Neural progenitor cell (in vitro differentiated cells): ENCODE results near the gene RNASE13. TPM values are rescaled to one million over a fixed set of nuclear protein-coding genes. Genes with fewer than 3 reads are reported as not detected.
A peak's percentile ranks its signal among the peaks of the same experiment; 100 is the strongest.

Experiments used
- DNase-seq: peaks from one replicate; pipeline ENCODE4 v3.0.0-alpha.2; 2016; ENCODE audit warnings: low spot score
- H2AFZ ChIP-seq: fragments of 200-600 bp; sonication (generic); replicated peaks from 2 replicates; pipeline ENCODE4 v1.6.1; 2016; ENCODE audit warnings: antibody characterized with exemption
- H3F3A ChIP-seq: fragments of 200-600 bp; sonication (generic); 2 replicates; pipeline ENCODE4 v1.6.1; 2016; ENCODE audit warnings: antibody characterized with exemption, low read depth
- H3K27ac ChIP-seq: fragments of 200-600 bp; sonication (generic); 2 replicates; pipeline ENCODE4 v1.5.1; 2016; ENCODE audit warnings: mild to moderate bottlenecking
- H3K27me3 ChIP-seq: fragments of 200-600 bp; sonication (generic); 2 replicates; pipeline ENCODE4 v1.6.1; 2016; ENCODE audit warnings: mild to moderate bottlenecking, moderate library complexity
- H3K36me3 ChIP-seq: fragments of 200-600 bp; sonication (generic); 2 replicates; pipeline ENCODE4 v1.5.1; 2016
- H3K4me1 ChIP-seq: fragments of 200-600 bp; sonication (generic); 2 replicates; pipeline ENCODE4 v1.6.1; 2016; ENCODE audit warnings: mixed run types
- H3K4me2 ChIP-seq: fragments of 200-600 bp; sonication (generic); 2 replicates; pipeline ENCODE4 v1.6.1; 2016
- H3K4me3 ChIP-seq: fragments of 200-600 bp; sonication (generic); 2 replicates; pipeline ENCODE4 v1.5.1; 2016
- H3K79me2 ChIP-seq: fragments of 200-600 bp; sonication (generic); 2 replicates; pipeline ENCODE4 v1.6.1; 2016; ENCODE audit warnings: low read depth
- H3K9ac ChIP-seq: fragments of 200-600 bp; sonication (generic); 2 replicates; pipeline ENCODE4 v1.6.1; 2016
- H3K9me3 ChIP-seq: fragments of 200-600 bp; sonication (generic); 2 replicates; pipeline ENCODE4 v1.5.1; 2016; ENCODE audit warnings: low read depth
- H4K20me1 ChIP-seq: fragments of 200-600 bp; sonication (generic); 2 replicates; pipeline ENCODE4 v1.6.1; 2016; ENCODE audit warnings: low read depth
- H3K27ac Mint-ChIP-seq: 3 replicates; pipeline ENCODE4 v1.8.0; 2021; ENCODE audit warnings: mixed read lengths
- H3K27me3 Mint-ChIP-seq: 2 replicates; pipeline ENCODE4 v1.8.0; 2022; ENCODE audit warnings: low read depth, mild to moderate bottlenecking, inconsistent platforms, moderate library complexity, mixed read lengths; ENCODE audit not compliant: insufficient read depth
- H3K36me3 Mint-ChIP-seq: 3 replicates; pipeline ENCODE4 v1.8.0; 2021; ENCODE audit warnings: mixed read lengths
- H3K4me1 Mint-ChIP-seq: 3 replicates; pipeline ENCODE4 v1.8.0; 2021; ENCODE audit warnings: mixed read lengths
- H3K4me3 Mint-ChIP-seq: 3 replicates; pipeline ENCODE4 v1.8.0; 2021; ENCODE audit warnings: mild to moderate bottlenecking, moderate library complexity, mixed read lengths
- H3K9me3 Mint-ChIP-seq: 3 replicates; pipeline ENCODE4 v1.8.0; 2020; ENCODE audit warnings: mixed read lengths
- EZH2 ChIP-seq: fragments of 200-600 bp; sonication (generic); IDR thresholded peaks from 2 replicates; pipeline ENCODE4 v1.6.1; 2017; ENCODE audit warnings: antibody characterized with exemption, mild to moderate bottlenecking, moderate library complexity
- EZH2phosphoT487 ChIP-seq: fragments of 200-600 bp; sonication (generic); IDR thresholded peaks from 2 replicates; pipeline ENCODE4 v1.6.1; 2017; ENCODE audit warnings: antibody characterized with exemption
- total RNA-seq: library from RNA; depleted of rRNA; stranded (reverse); fragments of >200 nt; gene quantifications from 2 replicates; pipeline ENCODE4 v1.2.3, GENCODE V29; 2015; ENCODE audit warnings: low replicate concordance
- TF ChIP-seq, protein P1 (sequence below): fragments of 200-600 bp; sonication (generic); IDR thresholded peaks from 2 replicates; pipeline ENCODE4 v1.5.1; 2017; ENCODE audit warnings: antibody characterized with exemption, mild to moderate bottlenecking

The RNASE13 gene
- total RNA-seq, 1 donor from 2014 or later = not detected

DNA sequence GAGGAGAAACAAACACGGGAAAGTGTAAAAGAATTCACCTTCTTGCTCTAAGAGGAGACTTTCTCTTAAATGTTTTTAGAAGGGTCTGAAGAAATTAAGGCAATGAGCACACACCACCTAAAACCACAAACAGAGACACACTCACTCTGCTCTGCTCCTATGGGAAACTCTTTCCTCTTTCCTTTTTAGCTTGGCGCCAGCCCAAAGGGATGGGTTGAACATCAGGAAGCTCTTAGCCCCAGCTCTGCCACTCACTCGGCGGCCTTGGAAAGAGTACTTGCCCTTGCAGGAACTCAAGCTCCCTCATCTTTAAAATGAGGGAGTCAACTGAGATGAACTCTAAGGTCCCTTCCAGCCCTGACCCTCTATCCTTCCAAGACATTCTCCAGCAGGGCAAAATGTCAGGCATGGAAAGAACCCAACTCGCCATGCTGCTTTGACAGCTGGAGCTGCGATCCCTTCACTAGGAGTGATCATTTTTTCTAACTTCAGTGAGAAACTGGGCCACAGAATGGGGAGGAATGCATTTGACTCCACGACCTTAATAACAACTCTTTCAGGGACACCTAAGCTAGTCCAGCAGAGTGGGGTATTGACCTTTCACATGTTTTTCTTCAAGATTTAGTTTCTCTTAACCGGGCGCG, 22.0 kb upstream of the RNASE13 start:
- TF ChIP-seq EZH2 (no peak), EZH2phosphoT487 (no peak)
- TF ChIP-seq, protein P1, sequence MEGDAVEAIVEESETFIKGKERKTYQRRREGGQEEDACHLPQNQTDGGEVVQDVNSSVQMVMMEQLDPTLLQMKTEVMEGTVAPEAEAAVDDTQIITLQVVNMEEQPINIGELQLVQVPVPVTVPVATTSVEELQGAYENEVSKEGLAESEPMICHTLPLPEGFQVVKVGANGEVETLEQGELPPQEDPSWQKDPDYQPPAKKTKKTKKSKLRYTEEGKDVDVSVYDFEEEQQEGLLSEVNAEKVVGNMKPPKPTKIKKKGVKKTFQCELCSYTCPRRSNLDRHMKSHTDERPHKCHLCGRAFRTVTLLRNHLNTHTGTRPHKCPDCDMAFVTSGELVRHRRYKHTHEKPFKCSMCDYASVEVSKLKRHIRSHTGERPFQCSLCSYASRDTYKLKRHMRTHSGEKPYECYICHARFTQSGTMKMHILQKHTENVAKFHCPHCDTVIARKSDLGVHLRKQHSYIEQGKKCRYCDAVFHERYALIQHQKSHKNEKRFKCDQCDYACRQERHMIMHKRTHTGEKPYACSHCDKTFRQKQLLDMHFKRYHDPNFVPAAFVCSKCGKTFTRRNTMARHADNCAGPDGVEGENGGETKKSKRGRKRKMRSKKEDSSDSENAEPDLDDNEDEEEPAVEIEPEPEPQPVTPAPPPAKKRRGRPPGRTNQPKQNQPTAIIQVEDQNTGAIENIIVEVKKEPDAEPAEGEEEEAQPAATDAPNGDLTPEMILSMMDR = no peak
- no peak overlapping the region for H3K4me2 ChIP-seq
- no peak overlapping the region for H3K27ac Mint-ChIP-seq

DNA sequence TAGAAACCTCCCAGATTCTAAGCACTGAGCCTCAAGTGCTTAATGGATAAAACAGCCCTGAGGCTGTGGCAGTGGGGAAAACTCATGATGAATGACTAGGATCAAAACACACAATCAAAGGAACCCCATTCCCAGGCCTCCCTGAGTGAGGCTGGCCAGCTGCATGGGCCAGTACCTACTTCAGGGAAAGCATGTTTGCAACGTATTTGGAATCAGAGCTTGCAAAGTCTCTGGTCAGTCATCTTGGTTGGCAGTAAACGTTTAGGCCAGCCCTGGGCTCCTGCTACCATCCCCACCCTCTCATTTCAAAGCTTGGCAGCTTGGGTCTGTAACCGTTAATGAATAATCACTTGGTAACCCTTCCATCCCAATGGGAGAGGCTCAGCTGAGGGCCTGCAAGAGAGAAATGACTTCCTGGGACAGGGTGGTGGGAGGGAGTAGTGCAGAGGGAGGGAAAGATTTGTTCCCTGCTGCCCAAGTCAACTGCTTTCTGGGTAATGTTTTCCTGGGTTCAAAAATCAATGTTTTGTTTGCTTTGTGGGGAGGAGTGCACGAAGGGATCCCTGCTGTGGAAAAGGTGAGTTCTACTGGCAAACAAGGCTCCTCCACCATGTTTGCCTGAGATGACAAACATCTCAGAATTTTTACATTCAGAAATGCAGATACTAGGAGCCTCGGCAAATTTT, 21.0 kb upstream of the RNASE13 start:
- Histone ChIP-seq H3K9me3 (no peaks in the 10 kb centered on the region), H3K79me2 (no peaks in the 10 kb centered on the region), H3K4me1 (no peaks in the 10 kb centered on the region), H3K36me3 (no peaks in the 10 kb centered on the region), H3F3A (no peaks in the 10 kb centered on the region), H3K4me3 (no peak overlapping the region), H3K9ac (no peak overlapping the region), H3K27ac (no peak overlapping the region), H4K20me1 (no peaks in the 10 kb centered on the region), H2AFZ (peak overlapping the region; percentile 80), H3K27me3 (no peaks in the 10 kb centered on the region), H3K4me2 (no peak overlapping the region)
- no peaks in the 10 kb centered on the region for H3K9me3 Mint-ChIP-seq
- DNase-seq = no peak
- TF ChIP-seq, protein P1 = no peak
- TF ChIP-seq EZH2 (no peak), EZH2phosphoT487 (no peak)
- peaks cover 13% of the 10 kb centered on the region for H3K4me1 Mint-ChIP-seq
- no peak overlapping the region for H3K4me3 Mint-ChIP-seq
- no peak overlapping the region for H3K27ac Mint-ChIP-seq
- H3K36me3 Mint-ChIP-seq = no peaks in the 10 kb centered on the region
- H3K27me3 Mint-ChIP-seq = no peaks in the 10 kb centered on the region

More for the DNA sequence above, 22.0 kb upstream of the RNASE13 start:
- Histone ChIP-seq H3K4me3 (no peak overlapping the region), H3K27me3 (no peaks in the 10 kb centered on the region), H3K4me1 (no peaks in the 10 kb centered on the region), H3F3A (no peaks in the 10 kb centered on the region), H3K27ac (no peak overlapping the region), H3K9me3 (no peaks in the 10 kb centered on the region), H3K36me3 (no peaks in the 10 kb centered on the region), H4K20me1 (no peaks in the 10 kb centered on the region), H2AFZ (no peak overlapping the region), H3K79me2 (no peaks in the 10 kb centered on the region), H3K9ac (no peak overlapping the region)
- Mint-ChIP-seq H3K9me3 (no peaks in the 10 kb centered on the region), H3K4me1 (peaks cover 13% of the 10 kb centered on the region), H3K4me3 (no peak overlapping the region), H3K36me3 (no peaks in the 10 kb centered on the region), H3K27me3 (peaks cover 2% of the 10 kb centered on the region)
- no peak for DNase-seq

DNA sequence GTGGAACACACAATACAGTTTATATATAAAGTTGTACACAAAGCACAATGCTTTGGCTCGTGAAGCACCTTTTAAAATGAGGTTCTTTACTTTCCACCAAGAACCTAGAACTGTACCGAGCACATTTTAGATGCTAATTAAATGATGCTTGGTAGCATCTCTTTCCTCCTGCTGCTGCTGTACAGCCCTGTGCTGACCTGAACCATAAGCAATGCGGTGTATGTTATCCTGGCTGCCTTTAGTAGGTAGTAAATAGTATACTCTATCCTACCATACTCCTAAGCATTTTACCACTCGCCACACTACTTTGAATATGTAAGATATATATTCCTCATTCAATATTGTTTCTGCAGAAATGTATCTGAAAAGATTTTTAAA, 20.1 kb upstream of the RNASE13 start:
- no peak overlapping the region for H3K4me2 ChIP-seq
- no peak overlapping the region for H3K4me3 ChIP-seq
- H3K9ac ChIP-seq = no peak overlapping the region
- DNase-seq = no peak
- no peak for TF ChIP-seq EZH2phosphoT487
- TF ChIP-seq EZH2 = no peak
- Mint-ChIP-seq H3K36me3 (no peaks in the 10 kb centered on the region), H3K4me1 (peaks cover 13% of the 10 kb centered on the region), H3K9me3 (no peaks in the 10 kb centered on the region), H3K4me3 (no peak overlapping the region), H3K27ac (no peak overlapping the region), H3K27me3 (peaks cover 2% of the 10 kb centered on the region)
- H4K20me1 ChIP-seq = no peaks in the 10 kb centered on the region
- H3K9me3 ChIP-seq = no peaks in the 10 kb centered on the region
- no peaks in the 10 kb centered on the region for H3K79me2 ChIP-seq
- H3K27ac ChIP-seq = no peak overlapping the region
- no peaks in the 10 kb centered on the region for H3F3A ChIP-seq
- H2AFZ ChIP-seq = no peak overlapping the region
- no peaks in the 10 kb centered on the region for H3K36me3 ChIP-seq
- no peaks in the 10 kb centered on the region for H3K27me3 ChIP-seq
- H3K4me1 ChIP-seq = no peaks in the 10 kb centered on the region

DNA sequence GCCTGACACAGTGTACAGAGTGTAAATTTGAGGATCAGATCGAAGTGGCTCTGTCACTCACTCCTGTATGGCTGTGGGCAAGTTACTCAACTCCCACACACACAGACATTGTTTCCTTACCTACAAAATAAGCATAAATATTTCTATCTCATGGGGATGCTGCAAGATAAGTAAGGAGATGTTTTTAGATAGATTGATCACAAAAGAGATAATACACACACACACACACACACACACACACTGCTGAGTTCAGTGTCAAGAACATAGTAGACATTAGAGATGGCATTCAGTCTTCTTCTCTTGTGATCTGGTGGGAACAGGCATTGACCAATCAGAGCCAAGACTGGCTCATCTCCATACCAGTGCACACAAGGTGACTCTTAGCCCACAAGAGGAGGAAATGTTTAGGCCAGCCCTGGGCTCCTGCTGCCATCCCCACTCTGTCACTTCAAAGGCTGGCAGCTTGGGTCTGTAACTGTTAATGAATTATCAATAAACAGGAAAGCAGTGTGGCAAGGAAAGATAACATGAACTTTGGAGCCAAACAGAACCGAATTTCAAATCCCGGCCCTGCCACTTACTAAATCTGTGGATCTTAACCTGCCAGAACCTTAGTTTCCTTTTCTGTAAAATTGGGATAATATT, 19.6 kb upstream of the RNASE13 start:
- no peaks in the 10 kb centered on the region for H3K4me1 ChIP-seq
- no peak for DNase-seq
- H3K9me3 Mint-ChIP-seq = no peaks in the 10 kb centered on the region
- H3K4me1 Mint-ChIP-seq = peaks cover 13% of the 10 kb centered on the region
- H2AFZ ChIP-seq = no peak overlapping the region
- no peak overlapping the region for H3K27ac Mint-ChIP-seq
- no peak overlapping the region for H3K4me2 ChIP-seq
- no peaks in the 10 kb centered on the region for H4K20me1 ChIP-seq
- H3K36me3 Mint-ChIP-seq = no peaks in the 10 kb centered on the region
- no peaks in the 10 kb centered on the region for H3K36me3 ChIP-seq
- H3K79me2 ChIP-seq = no peaks in the 10 kb centered on the region
- H3K4me3 ChIP-seq = no peak overlapping the region
- peaks cover 2% of the 10 kb centered on the region for H3K27me3 Mint-ChIP-seq
- no peak overlapping the region for H3K9ac ChIP-seq
- TF ChIP-seq, protein P1 = no peak
- TF ChIP-seq EZH2 (no peak), EZH2phosphoT487 (no peak)
- no peaks in the 10 kb centered on the region for H3K9me3 ChIP-seq
- no peak overlapping the region for H3K4me3 Mint-ChIP-seq
- H3F3A ChIP-seq = no peaks in the 10 kb centered on the region
- H3K27ac ChIP-seq = no peak overlapping the region
- no peaks in the 10 kb centered on the region for H3K27me3 ChIP-seq
